ENCODE data around the gene KRTAP10-10. TPM values are rescaled to one million over a fixed set of nuclear protein-coding genes. Genes with fewer than 3 reads are reported as not detected.

KRTAP10-10 gene
- total and polyA plus RNA-seq, 9 of the 15 experiments (the other 6 are each of a cell fraction or from before 2014, with no cell fraction given) = not detected

GRCh38 chr21:44686843-44687561, 49.8 kb downstream of the KRTAP10-10 start:
- CTCF ChIA-PET (ENCODE audit: low intra/inter-chr PET ratio) = no interaction called here
- no peak for FAIRE-seq
- DNase-seq (ENCODE audit: extremely low read depth in 1 of 4, low spot score in 3 of 4) = no peak
- POLR2A ChIA-PET = interaction anchor here (0.7 to 1.0 kb wide), 2 partner anchors 10 to 443 kb away, joined by 3 read pairs; no protein-coding TSS in a partner anchor
- H3K9ac ChIP-seq (ENCODE audit: insufficient read depth in 1 of 2, low read depth in 2 of 2, low read length in 2 of 2) = no peak overlapping the region
- peaks cover 20 to 51% of the 10 kb centered on the region in 2 experiments for H3K27me3 ChIP-seq (ENCODE audit: control insufficient read depth in 2 of 2, insufficient read depth in 2 of 2, low read length in 2 of 2)
- no peak overlapping the region for H2AFZ ChIP-seq (ENCODE audit: low read depth, low read length)
- H3K4me1 ChIP-seq (replicated peaks in 1 of 2; ENCODE audit: control insufficient read depth in 2 of 2, insufficient read depth in 2 of 2, low read length in 2 of 2) = peaks cover 0 to 1% of the 10 kb centered on the region in 2 experiments; a peak in 2 of 5 replicates
- H3K9me1 ChIP-seq (ENCODE audit: control insufficient read depth, insufficient read depth, low read length) = no peaks in the 10 kb centered on the region
- no peaks in the 10 kb centered on the region for H3K79me2 ChIP-seq (ENCODE audit: control insufficient read depth, insufficient read depth, low read length)
- in situ Hi-C loops (cut with MboI) (no loop called here), intact Hi-C loops (cut with micrococcal nuclease) (no loop called here)
- no peak overlapping the region for H3K4me3 ChIP-seq
- ATAC-seq = no peak
- no TSS peak for BruUV-seq (replicated peaks)
- no peak overlapping the region for H3K4me2 ChIP-seq (ENCODE audit: insufficient read depth, low read length)
- 4% methylated on average over 25 of the region's 25 CpGs for WGBS (ENCODE audit: insufficient coverage, low coverage, missing lambda C conversion rate)
- 0 out of 2 replicates have a peak, but pooled peaks cover 4% of the 10 kb centered on the region for H4K20me1 ChIP-seq (replicated peaks; ENCODE audit: control insufficient read depth, insufficient read depth, low read length)
- no peaks in the 10 kb centered on the region for H3K36me3 ChIP-seq (ENCODE audit: control insufficient read depth, insufficient read depth, low read length)
- no peaks in the 10 kb centered on the region for H3K9me3 ChIP-seq (replicated peaks; ENCODE audit: control insufficient read depth, insufficient read depth, low read depth, low read length)
- H3K27ac ChIP-seq (ENCODE audit: extremely low read depth, low read depth, low read length) = no peak overlapping the region
- TF ChIP-seq, protein P1, sequence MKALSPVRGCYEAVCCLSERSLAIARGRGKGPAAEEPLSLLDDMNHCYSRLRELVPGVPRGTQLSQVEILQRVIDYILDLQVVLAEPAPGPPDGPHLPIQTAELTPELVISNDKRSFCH (CRISPR knock-in tag; IDR thresholded peaks at IDR 0.05) = no peak
- TF ChIP-seq, protein P1 (tag; IDR thresholded peaks at IDR 0.05) = no peak
- TF ChIP-seq MXI1 (IDR thresholded peaks at IDR 0.05; ENCODE audit: low read depth, low read length) = no peak
- TF ChIP-seq ZNF318 (IDR thresholded peaks at IDR 0.05; ENCODE audit: borderline replicate concordance in 1 of 2, low read depth in 1 of 2) = no peak
- no peak for TF ChIP-seq ZKSCAN3 (CRISPR knock-in tag; IDR thresholded peaks at IDR 0.05)
- no peak for TF ChIP-seq ZNF644 (tag; IDR thresholded peaks at IDR 0.05; ENCODE audit: low read depth)
- TF ChIP-seq STAT5A (IDR thresholded peaks at IDR 0.05; ENCODE audit: borderline replicate concordance, low read length) = no peak
- TF ChIP-seq, protein P2, sequence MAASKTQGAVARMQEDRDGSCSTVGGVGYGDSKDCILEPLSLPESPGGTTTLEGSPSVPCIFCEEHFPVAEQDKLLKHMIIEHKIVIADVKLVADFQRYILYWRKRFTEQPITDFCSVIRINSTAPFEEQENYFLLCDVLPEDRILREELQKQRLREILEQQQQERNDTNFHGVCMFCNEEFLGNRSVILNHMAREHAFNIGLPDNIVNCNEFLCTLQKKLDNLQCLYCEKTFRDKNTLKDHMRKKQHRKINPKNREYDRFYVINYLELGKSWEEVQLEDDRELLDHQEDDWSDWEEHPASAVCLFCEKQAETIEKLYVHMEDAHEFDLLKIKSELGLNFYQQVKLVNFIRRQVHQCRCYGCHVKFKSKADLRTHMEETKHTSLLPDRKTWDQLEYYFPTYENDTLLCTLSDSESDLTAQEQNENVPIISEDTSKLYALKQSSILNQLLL (CRISPR knock-in tag; IDR thresholded peaks at IDR 0.05; ENCODE audit: borderline replicate concordance) = no peak
- TF ChIP-seq SMAD2 (IDR thresholded peaks at IDR 0.05; ENCODE audit: low read depth, low read length) = no peak
- TF ChIP-seq MEF2D (tag; conservative IDR thresholded peaks at IDR 0.05; ENCODE audit: low read depth) = no peak
- TF ChIP-seq FOXJ3 (CRISPR knock-in tag; IDR thresholded peaks at IDR 0.05) = no peak
- TF ChIP-seq CREB1 (IDR thresholded peaks at IDR 0.05) = no peak
- no peak for TF ChIP-seq CREB1 (CRISPR knock-in tag; IDR thresholded peaks at IDR 0.05)

All from K562 (cell line).